ENCODE results near the gene PUM1. TPM values are rescaled to one million over a fixed set of nuclear protein-coding genes. Genes with fewer than 3 reads are reported as not detected.
"Not testable (repeated sequence)": the region's sequence is repeated elsewhere in the genome, so short reads cannot be mapped to it uniquely, and the experiment has no call there.

Gene PUM1
- total RNA-seq, 4 donors from 2014 or later, result 61.6 to 109 (median 76.9) TPM

DNA sequence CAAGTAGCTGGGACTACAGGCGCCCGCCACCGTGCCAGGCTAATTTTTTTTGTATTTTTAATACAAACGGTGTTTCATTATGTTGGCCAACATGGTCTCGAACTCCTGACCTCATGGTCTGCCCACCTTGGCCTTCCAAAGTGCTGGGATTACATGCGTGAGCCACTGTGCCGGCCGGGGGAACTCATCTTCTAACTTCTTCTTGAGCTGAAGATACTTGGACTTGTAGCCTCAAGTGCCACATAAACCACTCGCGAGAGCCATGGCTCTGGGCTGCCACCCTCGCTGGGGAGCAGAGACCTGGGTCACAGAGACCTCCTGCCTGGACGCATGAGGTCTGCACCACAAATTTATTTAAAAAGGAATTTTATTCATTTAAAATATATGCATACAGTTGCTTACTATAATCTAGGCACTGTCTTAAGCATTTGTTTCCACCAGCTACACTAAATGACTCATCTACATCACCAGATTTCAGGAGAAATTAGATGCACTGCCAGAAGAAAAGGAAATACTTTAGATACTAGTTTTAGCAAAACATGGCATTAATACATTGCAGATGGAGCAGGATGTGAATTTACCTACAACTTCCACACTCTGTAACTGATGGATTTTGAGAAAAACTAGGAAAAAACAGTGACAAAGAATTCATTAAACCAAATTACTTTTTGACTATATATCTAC is 29.9 kb upstream of the PUM1 start:
- no peak for DNase-seq
- Histone ChIP-seq H3K36me3 (no peaks in the 10 kb centered on the region), H3K9me3 (no peaks in the 10 kb centered on the region), H3K27me3 (no peaks in the 10 kb centered on the region), H3K4me1 (no peaks in the 10 kb centered on the region), H3K4me3 (no peak overlapping the region), H3K27ac (no peak overlapping the region)
- TF ChIP-seq POLR2A (IDR thresholded peaks at IDR 0.05) (no peak), CTCF (IDR thresholded peaks at IDR 0.05) (no peak)

- DNase-seq, H3K4me3 ChIP-seq, H3K4me1 ChIP-seq, H3K27me3 ChIP-seq, H3K27ac ChIP-seq, H3K9me3 ChIP-seq, H3K36me3 ChIP-seq: not testable (repeated sequence)
Measured at GRCh38 chr1:31088081-31088480, 22.6 kb upstream of the PUM1 start.

DNA sequence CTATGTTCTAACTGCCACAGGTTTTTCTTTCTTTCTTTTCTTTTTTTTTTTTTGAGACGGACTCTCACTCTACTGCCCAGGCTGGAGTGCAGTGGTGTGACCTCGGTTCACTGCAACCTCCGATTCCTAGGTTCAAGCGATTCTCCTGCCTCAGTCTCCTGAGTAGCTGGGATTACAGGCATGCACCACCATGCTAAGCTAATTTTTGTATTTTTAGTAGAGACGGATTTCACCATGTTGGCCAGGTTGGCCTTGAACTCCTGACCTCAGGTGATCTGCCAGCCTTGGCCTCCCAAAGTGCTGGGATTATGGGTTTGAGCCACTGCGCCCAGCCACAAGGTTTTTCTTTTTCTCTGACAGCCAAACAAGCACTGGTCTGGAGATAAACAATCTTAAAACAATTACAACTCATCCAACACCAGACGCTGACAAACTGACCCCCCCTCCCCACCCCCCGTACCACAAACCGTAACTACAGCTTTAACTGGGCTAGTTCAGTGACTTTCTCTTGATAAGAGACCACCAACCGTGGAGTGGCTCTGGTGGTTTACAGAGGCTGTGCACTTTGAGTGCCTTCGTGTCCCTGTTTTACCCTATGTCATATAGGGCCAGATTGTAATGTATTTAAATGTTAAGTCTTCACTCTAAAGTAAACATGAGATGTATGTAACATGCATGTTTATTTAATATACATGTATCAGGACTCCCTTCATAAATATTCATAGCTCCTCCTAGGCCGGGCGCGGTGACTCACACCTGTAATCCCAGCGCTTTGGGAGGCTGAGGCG is 19.5 kb upstream of the PUM1 start:
- Histone ChIP-seq H3K27ac (no peak overlapping the region), H3K9me3 (no peaks in the 10 kb centered on the region)
- no peak for TF ChIP-seq POLR2A (IDR thresholded peaks at IDR 0.05)
- TF ChIP-seq CTCF (IDR thresholded peaks at IDR 0.05), result no peak

DNA sequence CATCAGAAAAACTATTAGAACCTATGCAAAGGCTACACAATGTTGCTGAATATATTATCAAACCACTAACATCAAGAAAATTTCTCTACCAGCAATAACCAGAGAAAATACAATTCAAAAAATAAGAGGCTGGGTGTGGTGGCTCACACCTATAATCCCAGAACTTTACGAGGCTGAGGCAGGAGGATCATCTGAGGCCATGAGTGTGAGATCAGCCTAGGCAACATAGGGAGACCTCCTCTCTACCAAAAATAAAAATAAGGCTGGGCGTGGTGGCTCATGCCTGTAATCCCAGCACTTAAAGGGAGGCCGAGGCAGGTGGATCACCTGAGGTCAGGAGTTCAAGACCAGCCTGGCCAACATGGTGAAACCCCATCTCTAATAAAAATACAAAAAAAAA is 16.9 kb upstream of the PUM1 start:
- H3K4me3 ChIP-seq, result no peak overlapping the region
- no peak for DNase-seq
- no peak overlapping the region for H3K27ac ChIP-seq
- H3K4me1 ChIP-seq, result no peaks in the 10 kb centered on the region
- H3K9me3 ChIP-seq, result no peaks in the 10 kb centered on the region
- TF ChIP-seq POLR2A (IDR thresholded peaks at IDR 0.05) (no peak), CTCF (IDR thresholded peaks at IDR 0.05) (no peak)
- no peaks in the 10 kb centered on the region for H3K27me3 ChIP-seq
- H3K36me3 ChIP-seq, result no peaks in the 10 kb centered on the region

More for the DNA sequence above, 19.5 kb upstream of the PUM1 start:
- DNase-seq, result no peak
- H3K4me3 ChIP-seq, result no peak overlapping the region
- H3K4me1 ChIP-seq, result no peaks in the 10 kb centered on the region
- H3K36me3 ChIP-seq, result no peaks in the 10 kb centered on the region
- no peaks in the 10 kb centered on the region for H3K27me3 ChIP-seq

- TF ChIP-seq POLR2A (IDR thresholded peaks at IDR 0.05) (no peak), CTCF (IDR thresholded peaks at IDR 0.05) (no peak)
- Histone ChIP-seq H3K9me3 (no peaks in the 10 kb centered on the region), H3K27me3 (no peaks in the 10 kb centered on the region), H3K27ac (no peak overlapping the region), H3K36me3 (no peaks in the 10 kb centered on the region), H3K4me1 (no peaks in the 10 kb centered on the region), H3K4me3 (no peak overlapping the region)
- DNase-seq, result peak in 1 of 3 donors; percentile 76
Measured at GRCh38 chr1:31073044-31073443, 7.5 kb upstream of the PUM1 start.

GRCh38 chr1:31072304-31072746 is 6.8 kb upstream of the PUM1 start:
- Histone ChIP-seq H3K27me3 (no peaks in the 10 kb centered on the region), H3K36me3 (no peaks in the 10 kb centered on the region), H3K4me1 (no peaks in the 10 kb centered on the region), H3K27ac (no peak overlapping the region), H3K4me3 (no peak overlapping the region), H3K9me3 (no peaks in the 10 kb centered on the region)
- TF ChIP-seq POLR2A (IDR thresholded peaks at IDR 0.05) (no peak), CTCF (IDR thresholded peaks at IDR 0.05) (no peak)
- DNase-seq, result no peak
